NCI-H82 treated with DMSO at 0.1 percent for 48 hours (cell line): Measurements from ENCODE around the gene CAV2.

Source experiments
- DNase-seq: peaks from one replicate; lab custom pipeline; 2025; ENCODE audit not compliant: unreplicated experiment; lab: John Stamatoyannopoulos, UW

The CAV2 gene

DNA sequence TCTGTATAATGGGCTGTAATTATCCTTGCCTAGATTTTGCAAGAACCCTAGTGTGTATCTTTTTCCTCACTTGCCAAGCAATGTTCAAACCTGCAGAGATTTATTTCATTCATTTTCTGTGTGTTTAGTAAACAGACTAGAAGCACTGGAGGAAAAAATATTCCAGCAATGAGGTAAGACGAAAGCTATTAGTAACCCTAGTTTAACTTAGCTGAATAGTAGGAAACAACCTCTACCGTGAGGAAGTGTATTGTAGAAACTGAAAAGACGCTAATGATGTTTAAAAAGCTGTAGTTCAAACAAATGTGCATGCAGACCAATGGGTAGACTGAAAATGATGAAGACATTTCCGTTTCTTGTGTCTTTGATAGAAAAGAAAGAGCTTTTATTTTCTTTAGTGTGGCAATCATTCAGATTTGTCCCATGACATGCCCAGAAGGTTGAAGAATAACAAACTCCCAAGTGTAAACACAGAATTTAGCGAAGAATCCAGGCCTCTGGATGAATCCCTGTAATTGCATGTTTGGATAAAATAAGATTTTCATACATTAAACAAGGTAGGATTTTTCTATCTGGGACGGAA is 46.0 kb downstream of the CAV2 start:
- no peak for DNase-seq

DNA sequence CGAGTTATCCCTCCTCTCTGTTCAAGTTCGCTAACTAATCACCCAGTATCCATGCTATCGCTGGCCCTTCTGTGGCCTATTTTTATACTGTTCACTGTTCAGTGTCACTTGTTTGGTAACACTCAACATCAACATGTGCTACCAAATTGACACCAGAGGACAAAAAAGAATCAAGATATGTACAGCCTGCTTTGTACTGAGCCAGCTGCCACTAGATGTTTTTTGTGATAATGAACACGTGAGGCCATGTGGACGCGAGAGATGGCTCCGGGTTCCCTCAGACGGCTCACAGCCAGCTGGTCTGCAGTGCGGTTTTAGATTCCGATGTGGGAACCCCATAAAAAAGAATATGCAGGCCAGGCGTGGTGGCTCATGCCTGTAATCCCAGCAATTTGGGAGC is 46.5 kb downstream of the CAV2 start:
- no peak for DNase-seq

DNA sequence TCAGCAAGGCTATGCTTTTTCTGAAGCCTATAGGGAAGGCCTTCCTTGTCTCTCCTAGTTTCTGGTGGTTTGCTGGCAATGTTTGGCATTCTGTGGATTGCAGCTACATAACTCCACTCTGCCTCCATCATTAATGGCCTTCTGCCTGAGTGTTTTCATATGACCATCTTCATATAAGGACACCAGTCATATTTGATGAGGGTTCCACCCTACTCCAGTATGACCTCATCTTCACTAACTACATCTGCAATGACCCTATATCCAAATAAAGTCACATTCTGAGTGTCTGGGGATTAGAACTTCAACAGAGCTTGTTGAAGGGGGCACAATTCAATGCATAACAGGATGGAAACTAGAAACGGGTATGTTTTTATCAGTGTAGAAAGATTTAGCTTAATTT is 47.4 kb downstream of the CAV2 start:
- no peak for DNase-seq

DNA sequence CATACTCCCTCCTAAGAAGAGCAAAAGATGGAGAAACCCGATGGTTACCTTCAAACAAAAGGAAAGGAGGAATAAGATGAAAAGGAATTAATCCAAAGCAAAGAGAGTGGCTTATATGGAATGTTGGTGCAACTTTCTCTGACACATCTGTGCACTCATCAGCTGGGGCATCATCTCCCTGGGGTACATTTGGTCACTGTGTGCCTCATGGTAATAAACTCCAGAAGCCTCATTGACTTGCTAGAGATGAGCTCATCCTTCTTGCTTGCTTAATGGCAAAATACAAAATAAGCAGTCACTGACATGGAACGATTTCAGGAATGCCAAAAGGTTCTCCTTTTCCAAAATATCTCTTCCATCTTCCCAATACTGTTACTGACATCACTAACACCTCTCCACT is 47.8 kb downstream of the CAV2 start:
- DNase-seq: no peak

DNA sequence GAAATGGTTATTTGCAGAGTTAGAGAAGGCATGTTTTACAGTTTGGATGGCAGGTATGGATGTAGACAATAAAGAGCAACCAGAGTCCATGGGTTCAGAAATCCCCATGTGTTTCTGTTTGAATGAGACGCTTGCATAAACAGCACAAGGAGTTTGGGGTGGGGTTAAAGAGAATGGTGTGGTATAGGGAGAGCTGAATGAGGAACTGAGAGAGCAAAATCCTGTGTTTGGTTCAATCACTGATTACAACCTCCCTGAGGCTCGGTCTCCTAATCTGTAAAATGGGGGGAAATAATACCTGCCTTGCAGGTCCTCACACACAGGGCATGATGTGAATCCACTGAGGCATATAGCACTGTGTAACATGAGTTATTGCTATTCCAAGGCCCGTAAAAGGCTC is 49.0 kb downstream of the CAV2 start:
- DNase-seq: no peak

DNA sequence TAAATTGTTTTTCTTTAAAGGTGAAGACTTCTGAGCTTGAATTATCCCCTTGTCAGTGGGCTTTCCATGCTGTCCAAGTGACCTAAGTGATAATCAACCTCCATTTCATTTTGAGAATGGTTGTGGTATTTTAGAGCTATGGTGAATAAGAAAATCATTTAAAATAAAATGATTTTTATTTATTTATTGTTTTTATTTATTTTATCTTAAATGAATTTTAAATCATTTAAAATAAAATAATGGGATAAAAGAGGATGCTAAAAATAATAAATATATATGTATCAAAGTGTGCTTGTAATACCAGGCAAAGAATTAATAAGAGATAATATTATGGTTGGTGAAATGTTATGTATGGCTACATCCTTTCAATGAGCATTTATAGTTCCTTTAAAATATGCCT is 49.8 kb downstream of the CAV2 start:
- DNase-seq: no peak

DNA sequence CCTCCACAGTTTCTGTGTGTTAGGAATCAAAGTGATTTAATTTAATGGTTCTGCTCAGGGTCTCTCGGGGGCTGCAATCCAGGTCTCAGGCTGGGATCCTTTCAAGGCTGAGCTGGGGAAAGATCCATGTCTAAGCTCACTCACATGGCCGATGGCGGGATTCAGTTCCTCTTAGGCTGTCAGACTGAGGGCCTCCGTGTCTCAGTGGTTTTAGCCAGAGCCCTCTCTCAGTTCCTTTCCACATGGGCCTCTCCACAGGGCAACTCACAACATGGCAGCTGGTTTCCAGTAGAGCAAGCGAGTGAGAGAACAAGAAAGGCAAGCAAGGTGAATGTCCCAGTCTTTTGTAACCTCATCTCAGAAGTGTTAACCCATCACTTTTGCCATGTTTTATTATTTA is 52.2 kb downstream of the CAV2 start:
- DNase-seq: no peak

DNA sequence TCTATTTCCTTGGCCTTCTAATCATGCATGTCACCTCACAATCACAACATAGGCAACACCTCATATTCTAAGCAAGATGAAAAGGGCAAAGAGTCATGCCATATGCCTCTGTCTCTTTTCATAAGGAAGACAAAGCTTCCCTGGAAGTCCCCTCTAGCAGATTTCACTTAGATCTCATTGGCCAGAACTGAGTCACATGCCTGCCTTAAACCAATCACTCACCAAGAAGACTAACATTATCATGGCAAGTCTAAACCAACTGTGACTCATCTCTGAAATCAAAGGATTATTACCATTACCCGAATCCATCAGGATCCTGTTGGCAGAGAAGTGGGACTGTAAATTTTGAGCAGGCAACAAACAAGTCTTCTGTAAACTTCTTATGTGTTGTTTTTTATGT is 53.1 kb downstream of the CAV2 start:
- DNase-seq: no peak

DNA sequence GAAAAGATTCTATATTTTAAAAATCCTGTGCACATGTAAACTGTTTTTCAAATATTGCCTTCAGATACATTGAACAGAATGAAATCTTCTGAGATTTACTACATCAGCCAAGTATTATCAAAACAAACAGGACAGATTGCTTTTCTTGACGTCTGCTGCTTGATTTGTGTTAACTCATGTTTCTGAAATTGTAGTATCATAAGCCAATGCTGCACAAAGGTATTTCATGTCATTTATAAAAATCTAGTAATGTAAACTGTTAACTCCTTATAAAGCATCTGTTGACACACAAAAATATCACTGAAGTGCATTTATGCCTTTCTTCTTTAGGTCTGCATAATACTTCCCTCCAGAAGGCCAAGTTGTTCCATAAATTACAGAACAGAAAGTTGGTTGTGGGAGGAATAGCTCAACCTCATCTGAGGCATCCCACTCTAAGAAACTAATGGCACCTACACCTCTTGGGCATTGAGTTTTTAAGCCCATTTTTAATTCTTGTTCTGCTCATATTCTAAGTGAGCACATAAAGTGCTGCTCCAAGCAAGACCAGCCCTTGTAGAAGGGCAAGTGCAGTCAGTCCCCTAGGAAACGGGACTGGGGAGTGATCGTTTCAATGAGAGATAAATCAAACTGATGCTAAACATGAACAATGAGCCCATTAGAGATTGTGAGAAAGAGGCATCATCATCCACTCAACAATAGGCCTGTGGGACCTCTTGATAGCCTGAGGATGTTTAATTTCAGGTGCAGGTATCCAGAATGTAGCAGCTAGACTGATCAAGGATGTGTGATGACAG is 53.8 kb downstream of the CAV2 start:
- no peak for DNase-seq

DNA sequence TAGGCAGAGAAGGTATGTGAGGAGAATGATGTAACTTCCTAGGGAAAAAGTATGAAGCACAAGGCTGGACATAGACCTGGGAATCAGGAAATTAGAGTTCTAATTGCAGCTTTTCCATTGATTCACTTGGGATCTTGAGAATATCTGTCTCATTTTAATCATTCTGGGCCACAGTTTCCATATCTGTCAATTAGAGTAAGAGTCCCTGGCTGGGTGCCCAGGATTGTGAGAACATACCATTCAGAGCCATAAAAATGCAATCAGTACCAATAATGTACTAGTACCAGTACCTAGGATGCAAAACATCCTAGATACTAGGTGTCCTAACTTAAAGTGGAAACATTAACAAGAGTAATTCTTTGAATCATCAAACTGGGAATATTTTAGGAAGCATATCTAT is 54.9 kb downstream of the CAV2 start:
- DNase-seq: no peak

DNA sequence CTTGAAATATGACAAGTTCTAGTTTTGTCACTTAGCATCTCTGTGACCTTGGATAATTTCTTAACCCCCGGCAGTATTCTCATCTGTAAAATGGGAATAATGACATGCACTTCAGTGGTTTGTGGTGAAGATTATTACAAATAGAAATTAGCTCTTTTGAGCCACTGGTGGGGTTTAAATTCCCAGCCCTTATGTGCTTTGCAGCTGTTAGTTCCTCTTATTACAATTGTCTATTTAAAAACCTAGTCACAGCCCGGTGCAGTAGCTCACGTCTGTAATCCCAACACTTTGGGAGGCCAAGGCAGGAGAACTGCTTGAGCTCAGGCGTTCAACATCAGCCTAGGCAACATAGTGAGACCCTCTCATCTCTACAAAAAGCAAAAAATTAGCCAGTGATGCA is 55.4 kb downstream of the CAV2 start:
- DNase-seq: no peak

DNA sequence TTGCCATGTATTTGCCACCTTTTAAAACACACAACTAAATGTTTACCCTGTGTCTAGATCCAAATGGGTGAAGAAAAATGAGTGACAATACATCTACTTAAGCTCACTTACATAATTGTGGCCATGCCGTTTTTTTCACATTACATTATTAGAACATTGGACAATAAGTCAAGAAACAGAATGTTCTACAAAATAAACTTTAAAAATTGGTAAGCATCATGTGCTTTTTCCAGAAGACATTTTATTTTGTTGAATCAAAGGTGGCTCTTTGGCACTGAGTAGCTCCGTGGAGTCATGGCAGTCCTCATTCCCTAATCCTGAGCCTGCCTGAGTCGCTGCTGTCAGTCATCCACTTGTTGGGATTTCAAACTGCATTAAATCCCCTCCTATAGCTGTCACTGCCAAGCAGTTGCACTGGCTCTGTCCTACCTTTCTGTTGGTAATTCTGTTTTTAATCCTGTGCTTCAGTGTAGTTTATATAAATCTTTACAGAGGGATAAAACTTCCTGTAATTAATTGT is 57.6 kb downstream of the CAV2 start:
- peak; percentile 23 for DNase-seq

DNA sequence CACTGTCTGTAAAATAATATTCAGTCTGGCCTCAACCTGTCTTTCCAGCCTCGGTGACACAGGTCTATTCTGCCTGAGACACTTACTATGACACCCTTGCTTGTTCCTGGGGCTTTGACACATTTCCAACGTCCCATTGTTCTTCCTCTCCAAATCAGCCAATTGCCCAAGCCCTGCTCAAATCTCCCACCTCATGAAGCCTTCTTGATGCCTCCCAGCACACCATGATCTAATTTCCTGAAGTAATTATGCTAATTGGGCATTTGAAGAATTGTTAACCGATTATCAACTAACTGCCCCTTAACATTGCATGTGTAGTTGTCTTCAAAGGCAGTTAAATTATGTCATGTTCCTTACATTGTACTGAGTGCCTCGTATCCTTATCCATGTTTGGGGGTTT is 58.4 kb downstream of the CAV2 start:
- no peak for DNase-seq
